Colonic mucosa (tissue), 4 donors: Measurements from ENCODE around the gene TMEM51. TPM values are rescaled to one million over a fixed set of nuclear protein-coding genes. Genes with fewer than 3 reads are reported as not detected.

ENCODE experiments used
- DNase-seq: peaks from one replicate; pipeline ENCODE4 v3.0.0-alpha.2; 2020
- H3K27ac ChIP-seq: fragments of 200-600 bp; one replicate; pipeline ENCODE4 v1.8.0; 2021
- H3K27me3 ChIP-seq: fragments of 200-600 bp; one replicate; pipeline ENCODE4 v1.8.0; 2021
- H3K36me3 ChIP-seq: fragments of 200-600 bp; one replicate; pipeline ENCODE4 v1.8.0; 2021
- H3K4me1 ChIP-seq: fragments of 200-600 bp; one replicate; pipeline ENCODE4 v1.8.0; 2021; ENCODE audit warnings: mild to moderate bottlenecking
- H3K4me3 ChIP-seq: fragments of 200-600 bp; one replicate; pipeline ENCODE4 v1.8.0; 2021
- H3K9ac ChIP-seq, 2 donors: one replicate each; pipeline ENCODE4 v1.7.0; 2013; ENCODE audit warnings: control low read depth in 2 of 2, low read depth in 2 of 2, low read length in 2 of 2
- H3K9me3 ChIP-seq: fragments of 200-600 bp; one replicate; pipeline ENCODE4 v1.8.0; 2021
- intact Hi-C: fragments of 100-400 bp; cut with DNase I; formaldehyde crosslinking; loops from one replicate; pipeline ENCODE4 v1.14.1; 2022
- total RNA-seq, 2 donors: library from RNA; stranded (reverse); fragmentation: NEBNext Ultra II Directional in 1 of 2; extraction: Animal tissue kit (Norgen Biotek cat#: 25700) in 1 of 2; gene quantifications; one replicate each; pipeline ENCODE4 v1.2.1, GENCODE V29; 2021
- TF ChIP-seq, protein P1 (sequence below): fragments of 200-600 bp; IDR thresholded peaks from one replicate; pipeline ENCODE4 v1.8.0; 2022; ENCODE audit warnings: antibody characterized with exemption, mild to moderate bottlenecking
- donor health status: healthy.
- donor health status: DM: no; HTN: no; CAD: no.
- donor health status: DM: no; HTN: no; CAD: no.

TMEM51 gene
- total RNA-seq, 2 donors from 2014 or later: 21.3 to 28.6 TPM

DNA sequence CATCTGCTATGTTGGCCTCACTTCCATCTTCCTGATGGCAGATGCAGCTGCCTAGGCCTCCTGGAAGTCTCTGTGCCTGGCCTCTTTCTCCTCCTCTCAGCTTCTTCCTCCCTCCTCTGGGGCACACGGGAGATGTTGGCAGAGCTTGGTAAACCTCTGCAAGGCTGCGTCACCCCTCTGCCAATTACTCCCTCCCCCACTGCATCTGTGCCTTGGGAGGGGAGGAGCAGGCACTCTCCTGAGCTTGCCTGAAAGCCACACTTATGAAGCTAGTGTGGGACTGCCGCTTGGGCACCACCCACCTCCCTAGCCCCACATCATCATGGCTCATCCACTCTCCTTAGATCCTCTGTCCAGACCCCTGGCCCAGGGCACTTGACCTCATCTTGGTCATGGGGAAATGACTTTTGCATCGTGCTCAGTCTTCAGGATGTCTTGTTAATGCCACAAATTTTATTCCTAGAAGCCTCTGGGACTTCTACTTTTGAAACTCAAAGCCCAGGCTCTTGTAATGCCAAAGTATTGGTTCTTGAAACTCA, 7.3 kb upstream of the TMEM51 start:
- Histone ChIP-seq H3K36me3 (no peaks in the 10 kb centered on the region), H3K27me3 (no peaks in the 10 kb centered on the region), H3K4me3 (no peak overlapping the region), H3K4me1 (no peaks in the 10 kb centered on the region), H3K9ac (no peak overlapping the region), H3K9me3 (no peaks in the 10 kb centered on the region), H3K27ac (no peak overlapping the region)
- TF ChIP-seq, protein P1, sequence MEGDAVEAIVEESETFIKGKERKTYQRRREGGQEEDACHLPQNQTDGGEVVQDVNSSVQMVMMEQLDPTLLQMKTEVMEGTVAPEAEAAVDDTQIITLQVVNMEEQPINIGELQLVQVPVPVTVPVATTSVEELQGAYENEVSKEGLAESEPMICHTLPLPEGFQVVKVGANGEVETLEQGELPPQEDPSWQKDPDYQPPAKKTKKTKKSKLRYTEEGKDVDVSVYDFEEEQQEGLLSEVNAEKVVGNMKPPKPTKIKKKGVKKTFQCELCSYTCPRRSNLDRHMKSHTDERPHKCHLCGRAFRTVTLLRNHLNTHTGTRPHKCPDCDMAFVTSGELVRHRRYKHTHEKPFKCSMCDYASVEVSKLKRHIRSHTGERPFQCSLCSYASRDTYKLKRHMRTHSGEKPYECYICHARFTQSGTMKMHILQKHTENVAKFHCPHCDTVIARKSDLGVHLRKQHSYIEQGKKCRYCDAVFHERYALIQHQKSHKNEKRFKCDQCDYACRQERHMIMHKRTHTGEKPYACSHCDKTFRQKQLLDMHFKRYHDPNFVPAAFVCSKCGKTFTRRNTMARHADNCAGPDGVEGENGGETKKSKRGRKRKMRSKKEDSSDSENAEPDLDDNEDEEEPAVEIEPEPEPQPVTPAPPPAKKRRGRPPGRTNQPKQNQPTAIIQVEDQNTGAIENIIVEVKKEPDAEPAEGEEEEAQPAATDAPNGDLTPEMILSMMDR: no peak
- no peak for DNase-seq
- intact Hi-C loops: no loop called here

DNA sequence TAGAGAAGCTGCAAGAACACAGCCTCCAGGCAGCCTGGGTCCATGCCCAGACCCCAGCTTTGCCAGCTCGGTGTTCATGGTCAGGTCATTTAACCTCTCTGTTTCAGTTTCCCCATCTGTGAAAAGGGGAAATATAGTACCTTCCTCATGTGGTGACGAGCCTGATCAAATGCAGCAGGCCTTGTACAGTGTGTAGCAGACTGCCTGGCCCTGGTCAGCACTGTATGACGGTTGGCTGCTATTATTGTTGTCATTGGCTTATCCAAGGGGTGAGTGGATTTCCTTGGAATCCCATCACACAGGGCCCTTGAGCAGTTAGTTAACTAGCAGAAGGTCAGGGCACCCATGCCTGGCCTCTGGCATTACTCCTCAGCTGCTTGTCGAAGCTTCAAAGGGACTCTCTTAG, 6.6 kb upstream of the TMEM51 start:
- no peak overlapping the region for H3K9ac ChIP-seq
- DNase-seq: no peak
- TF ChIP-seq, protein P1: no peak
- H3K36me3 ChIP-seq: no peaks in the 10 kb centered on the region
- no peak overlapping the region for H3K27ac ChIP-seq
- intact Hi-C loops: no loop called here
- no peaks in the 10 kb centered on the region for H3K9me3 ChIP-seq
- peaks cover 4% of the 10 kb centered on the region for H3K4me1 ChIP-seq
- H3K4me3 ChIP-seq: no peak overlapping the region
- no peaks in the 10 kb centered on the region for H3K27me3 ChIP-seq

DNA sequence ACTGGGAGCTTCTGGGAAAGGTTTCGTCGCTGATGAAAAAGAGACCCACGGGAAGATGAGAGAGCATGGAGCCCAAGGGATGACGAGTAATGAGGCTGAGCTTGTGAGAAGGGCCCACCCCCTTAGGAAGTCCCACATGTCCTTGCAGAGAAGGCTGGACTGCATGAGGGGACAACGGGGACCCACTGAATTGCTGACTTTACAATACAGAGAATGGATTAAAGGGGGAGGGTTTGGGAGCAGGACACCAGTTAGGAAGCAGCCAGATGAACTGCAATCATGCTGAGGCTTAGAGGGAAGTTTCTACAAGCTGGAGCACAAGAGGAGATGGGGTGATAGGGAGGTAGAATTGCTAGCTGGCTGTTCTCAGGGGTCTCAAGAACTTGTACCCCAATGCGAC, 5.5 kb upstream of the TMEM51 start:
- intact Hi-C loops: no loop called here
- no peaks in the 10 kb centered on the region for H3K9me3 ChIP-seq
- TF ChIP-seq, protein P1: no peak
- H3K9ac ChIP-seq: no peak overlapping the region
- H3K27ac ChIP-seq: no peak overlapping the region
- H3K27me3 ChIP-seq: no peaks in the 10 kb centered on the region
- H3K4me3 ChIP-seq: no peak overlapping the region
- peaks cover 7% of the 10 kb centered on the region for H3K4me1 ChIP-seq
- DNase-seq: no peak
- no peaks in the 10 kb centered on the region for H3K36me3 ChIP-seq

DNA sequence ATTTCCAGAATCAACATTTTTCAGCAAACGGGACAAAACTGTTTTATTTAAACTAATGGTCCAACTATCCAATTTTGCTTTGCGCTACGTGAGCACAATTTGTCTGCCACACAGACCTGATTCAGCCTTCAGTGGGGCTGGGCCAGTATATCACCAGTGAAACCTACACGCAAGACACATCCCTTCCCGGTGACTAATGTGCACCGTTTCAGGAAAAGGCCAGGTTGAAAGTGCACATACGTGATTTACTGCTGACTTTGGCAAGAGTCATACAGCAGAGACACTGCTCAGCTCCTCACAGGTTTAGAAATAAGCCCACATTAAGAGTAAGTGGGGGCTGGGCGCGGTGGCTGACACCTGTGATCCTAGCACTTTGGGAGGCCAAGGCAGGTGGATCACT, 5.1 kb upstream of the TMEM51 start:
- Histone ChIP-seq H3K36me3 (no peaks in the 10 kb centered on the region), H3K4me3 (no peak overlapping the region), H3K27me3 (no peaks in the 10 kb centered on the region), H3K9ac (no peak overlapping the region), H3K27ac (no peak overlapping the region), H3K9me3 (no peaks in the 10 kb centered on the region), H3K4me1 (peaks cover 7% of the 10 kb centered on the region)
- TF ChIP-seq, protein P1: no peak
- DNase-seq: no peak
- intact Hi-C loops: no loop called here

DNA sequence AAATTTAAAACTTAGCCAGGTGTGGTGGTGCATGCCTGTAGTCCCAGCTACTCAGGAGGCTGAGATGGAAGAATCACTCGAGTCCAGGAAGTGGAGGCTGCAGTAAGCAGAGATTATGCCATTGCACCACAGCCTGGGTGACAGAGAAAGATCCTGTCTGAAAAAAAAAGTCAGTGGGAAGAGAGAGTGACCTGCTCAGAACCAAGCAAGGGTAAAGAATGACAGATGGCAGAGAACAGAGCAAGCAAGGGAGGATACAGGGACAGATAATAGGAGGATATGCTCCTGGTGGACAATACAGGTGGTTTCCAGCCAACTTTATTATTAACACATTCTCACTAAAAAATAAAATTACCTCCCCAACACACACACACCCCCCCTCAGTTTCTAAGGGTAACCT, 4.6 kb upstream of the TMEM51 start:
- Histone ChIP-seq H3K27me3 (no peaks in the 10 kb centered on the region), H3K27ac (no peak overlapping the region), H3K4me1 (peaks cover 7% of the 10 kb centered on the region), H3K4me3 (no peak overlapping the region), H3K9ac (no peak overlapping the region), H3K9me3 (no peaks in the 10 kb centered on the region), H3K36me3 (no peaks in the 10 kb centered on the region)
- DNase-seq: no peak
- TF ChIP-seq, protein P1: no peak
- intact Hi-C loops: no loop called here
